ENCODE measurements around the gene HKDC1. TPM values are rescaled to one million over a fixed set of nuclear protein-coding genes. Genes with fewer than 3 reads are reported as not detected.

Gene HKDC1
- total RNA-seq, 1 experiment from 2014 or later, result 1.7 TPM

GRCh38 chr10:69239136-69239535 lies 19.0 kb downstream of the HKDC1 start:
- H3K79me2 ChIP-seq (ENCODE audit: insufficient read depth, low read length), result no peaks in the 10 kb centered on the region
- H3K4me2 ChIP-seq (ENCODE audit: low read length), result no peak overlapping the region
- no peaks in the 10 kb centered on the region for H3K27me3 ChIP-seq (ENCODE audit: insufficient read depth, low read length)
- no peak overlapping the region for H3K4me3 ChIP-seq (replicated peaks in 1 of 2; ENCODE audit: low read depth in 1 of 2, low read length in 2 of 2)
- no peak overlapping the region for H3K27ac ChIP-seq (ENCODE audit: low read depth, low read length)
- intact Hi-C loops (cut with micrococcal nuclease), result loop anchor here (5.0 kb wide), 2 partner anchors 268 to 398 kb away; no protein-coding TSS in a partner anchor
- ATAC-seq (no peak), DNase-seq (ENCODE audit: low read depth, low spot score) (no peak)
- no peaks in the 10 kb centered on the region for H3K9me2 ChIP-seq (ENCODE audit: insufficient read depth)
- H3K36me3 ChIP-seq (ENCODE audit: control insufficient read depth in 1 of 2, insufficient read depth in 2 of 2, low read length in 2 of 2), result no peaks in the 10 kb centered on the region
- H3K9ac ChIP-seq (ENCODE audit: low read length), result no peak overlapping the region
- H4K20me1 ChIP-seq (ENCODE audit: insufficient read depth), result no peaks in the 10 kb centered on the region
- H3K4me1 ChIP-seq (ENCODE audit: control insufficient read depth in 1 of 2, insufficient read depth in 2 of 2, low read length in 2 of 2), result peaks cover 0 to 8% of the 10 kb centered on the region in 2 experiments; a peak in 1 of 4 replicates
- no TSS peak for BruUV-seq (replicated peaks)
- TF ChIP-seq ELF1 (IDR thresholded peaks at IDR 0.05; ENCODE audit: borderline replicate concordance, low read depth) (no peak), CTCF (IDR thresholded peaks at IDR 0.05 in 2 of 3, conservative IDR thresholded peaks at IDR 0.05 in 1 of 3; ENCODE audit: borderline replicate concordance in 1 of 3, insufficient read depth in 1 of 3, low read depth in 2 of 3, low read length in 2 of 3) (no peak), YY1 (IDR thresholded peaks at IDR 0.05; ENCODE audit: extremely low read depth, insufficient replicate concordance, low read depth, low read length) (no peak), EZH2phosphoT487 (IDR thresholded peaks at IDR 0.05; ENCODE audit: borderline replicate concordance) (no peak)
- no peaks in the 10 kb centered on the region for H3K9me3 ChIP-seq (ENCODE audit: control insufficient read depth in 1 of 2, insufficient read depth in 1 of 2, low read depth in 1 of 2, low read length in 2 of 2)
- RAD21 ChIA-PET (ENCODE audit: low non-redundant PET in 1 of 2, low total read pairs in 2 of 2, uncharacterized antibody in 2 of 2, unreplicated experiment in 2 of 2), result no interaction called here
- no peak overlapping the region for H2AFZ ChIP-seq (ENCODE audit: low read depth, low read length, poor library complexity, severe bottlenecking)
- POLR2A ChIA-PET, result no interaction called here
- CTCF ChIA-PET, result interaction anchor here (0.7 to 2.0 kb wide), 3 partner anchors 138 to 169 kb away, joined by 5 to 11 read pairs (median 6); no protein-coding TSS in a partner anchor

- H3K79me2 ChIP-seq (ENCODE audit: insufficient read depth, low read length), result no peaks in the 10 kb centered on the region
- intact Hi-C loops (cut with micrococcal nuclease), result loop anchor here (5.0 kb wide), 2 partner anchors 267 to 397 kb away; no protein-coding TSS in a partner anchor
- H3K27ac ChIP-seq (ENCODE audit: low read depth, low read length), result no peak overlapping the region
- no peak for ATAC-seq
- no peaks in the 10 kb centered on the region for H3K9me3 ChIP-seq (ENCODE audit: control insufficient read depth in 1 of 2, insufficient read depth in 1 of 2, low read depth in 1 of 2, low read length in 2 of 2)
- H3K36me3 ChIP-seq (ENCODE audit: control insufficient read depth in 1 of 2, insufficient read depth in 2 of 2, low read length in 2 of 2), result no peaks in the 10 kb centered on the region
- RAD21 ChIA-PET (ENCODE audit: low non-redundant PET in 1 of 2, low total read pairs in 2 of 2, uncharacterized antibody in 2 of 2, unreplicated experiment in 2 of 2), result no interaction called here
- no peak overlapping the region for H3K9ac ChIP-seq (ENCODE audit: low read length)
- no peak for DNase-seq (ENCODE audit: low read depth, low spot score)
- H4K20me1 ChIP-seq (ENCODE audit: insufficient read depth), result no peaks in the 10 kb centered on the region
- TF ChIP-seq CBX3 (IDR thresholded peaks at IDR 0.05; ENCODE audit: low read depth), result no peak
- H3K4me1 ChIP-seq (ENCODE audit: control insufficient read depth in 1 of 2, insufficient read depth in 2 of 2, low read length in 2 of 2), result peaks cover 0 to 8% of the 10 kb centered on the region in 2 experiments; a peak in 1 of 4 replicates
- no peaks in the 10 kb centered on the region for H3K27me3 ChIP-seq (ENCODE audit: insufficient read depth, low read length)
- BruUV-seq (replicated peaks), result no TSS peak
- POLR2A ChIA-PET, result no interaction called here
- no peak overlapping the region for H3K4me3 ChIP-seq (replicated peaks in 1 of 2; ENCODE audit: low read depth in 1 of 2, low read length in 2 of 2)
- no peaks in the 10 kb centered on the region for H3K9me2 ChIP-seq (ENCODE audit: insufficient read depth)
- H3K4me2 ChIP-seq (ENCODE audit: low read length), result no peak overlapping the region
- no peak overlapping the region for H2AFZ ChIP-seq (ENCODE audit: low read depth, low read length, poor library complexity, severe bottlenecking)
- CTCF ChIA-PET, result interaction anchor here (1.2 to 2.0 kb wide), 2 partner anchors 153 to 169 kb away, joined by 6 to 11 read pairs; no protein-coding TSS in a partner anchor
Observed at GRCh38 chr10:69239816-69240434, 19.8 kb downstream of the HKDC1 start.
